Hematopoietic multipotent progenitor cell treated with erythropoietin and hydrocortisone succinate and interleukin-3 and kit ligand, for 4 days (in vitro differentiated cells): ENCODE measurements around the gene TENM4.

ENCODE experiments used
- DNase-seq: peaks from one replicate; pipeline ENCODE4 v3.0.0-alpha.2; 2015

The TENM4 gene

GRCh38 chr11:78711735-78712134 lies 729.1 kb downstream of the TENM4 start:
- no peak for DNase-seq

GRCh38 chr11:78710417-78710816 lies 730.4 kb downstream of the TENM4 start:
- DNase-seq = no peak

GRCh38 chr11:78708388-78708787 lies 732.4 kb downstream of the TENM4 start:
- no peak for DNase-seq

GRCh38 chr11:78706551-78706950 lies 734.3 kb downstream of the TENM4 start:
- DNase-seq = no peak

- DNase-seq = no peak
These were observed 736.0 kb downstream of the TENM4 start for GRCh38 chr11:78704811-78705210.

- DNase-seq = no peak
These were observed 741.2 kb downstream of the TENM4 start for GRCh38 chr11:78699609-78700135.

- no peak for DNase-seq
These were observed 742.2 kb downstream of the TENM4 start for GRCh38 chr11:78698612-78699011.

GRCh38 chr11:78696177-78696576 lies 744.7 kb downstream of the TENM4 start:
- DNase-seq = no peak

GRCh38 chr11:78694152-78694551 lies 746.7 kb downstream of the TENM4 start:
- DNase-seq = no peak

- no peak for DNase-seq
These were observed 749.6 kb downstream of the TENM4 start for GRCh38 chr11:78691215-78691614.

- no peak for DNase-seq
These were observed 750.4 kb downstream of the TENM4 start for GRCh38 chr11:78690352-78690987.

- no peak for DNase-seq
These were observed 751.2 kb downstream of the TENM4 start for GRCh38 chr11:78689585-78690153.

- DNase-seq = no peak
These were observed 751.7 kb downstream of the TENM4 start for GRCh38 chr11:78689101-78689500.

- DNase-seq = no peak
These were observed 752.4 kb downstream of the TENM4 start for GRCh38 chr11:78688460-78688859.

- no peak for DNase-seq
These were observed 755.7 kb downstream of the TENM4 start for GRCh38 chr11:78685156-78685555.

- DNase-seq = no peak
These were observed 756.5 kb downstream of the TENM4 start for GRCh38 chr11:78684377-78684776.

- DNase-seq = no peak
These were observed 757.1 kb downstream of the TENM4 start for GRCh38 chr11:78683774-78684173.

GRCh38 chr11:78676026-78676557 lies 764.7 kb downstream of the TENM4 start:
- DNase-seq = no peak

- DNase-seq = no peak
These were observed 767.8 kb downstream of the TENM4 start for GRCh38 chr11:78672850-78673620.

GRCh38 chr11:78669249-78669648 lies 771.6 kb downstream of the TENM4 start:
- no peak for DNase-seq

- no peak for DNase-seq
These were observed 773.4 kb downstream of the TENM4 start for GRCh38 chr11:78667461-78667860.

GRCh38 chr11:78666675-78667160 lies 774.1 kb downstream of the TENM4 start:
- peak; percentile 72 for DNase-seq

GRCh38 chr11:78664636-78665035 lies 776.2 kb downstream of the TENM4 start:
- DNase-seq = no peak

- no peak for DNase-seq
These were observed 778.0 kb downstream of the TENM4 start for GRCh38 chr11:78662811-78663210.
